Measurements from ENCODE around the gene TYW1.
"Not testable (repeated sequence)": the region's sequence is repeated elsewhere in the genome, so short reads cannot be mapped to it uniquely, and the experiment has no call there.

The TYW1 gene, protein sequence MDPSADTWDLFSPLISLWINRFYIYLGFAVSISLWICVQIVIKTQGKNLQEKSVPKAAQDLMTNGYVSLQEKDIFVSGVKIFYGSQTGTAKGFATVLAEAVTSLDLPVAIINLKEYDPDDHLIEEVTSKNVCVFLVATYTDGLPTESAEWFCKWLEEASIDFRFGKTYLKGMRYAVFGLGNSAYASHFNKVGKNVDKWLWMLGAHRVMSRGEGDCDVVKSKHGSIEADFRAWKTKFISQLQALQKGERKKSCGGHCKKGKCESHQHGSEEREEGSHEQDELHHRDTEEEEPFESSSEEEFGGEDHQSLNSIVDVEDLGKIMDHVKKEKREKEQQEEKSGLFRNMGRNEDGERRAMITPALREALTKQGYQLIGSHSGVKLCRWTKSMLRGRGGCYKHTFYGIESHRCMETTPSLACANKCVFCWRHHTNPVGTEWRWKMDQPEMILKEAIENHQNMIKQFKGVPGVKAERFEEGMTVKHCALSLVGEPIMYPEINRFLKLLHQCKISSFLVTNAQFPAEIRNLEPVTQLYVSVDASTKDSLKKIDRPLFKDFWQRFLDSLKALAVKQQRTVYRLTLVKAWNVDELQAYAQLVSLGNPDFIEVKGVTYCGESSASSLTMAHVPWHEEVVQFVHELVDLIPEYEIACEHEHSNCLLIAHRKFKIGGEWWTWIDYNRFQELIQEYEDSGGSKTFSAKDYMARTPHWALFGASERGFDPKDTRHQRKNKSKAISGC

DNA sequence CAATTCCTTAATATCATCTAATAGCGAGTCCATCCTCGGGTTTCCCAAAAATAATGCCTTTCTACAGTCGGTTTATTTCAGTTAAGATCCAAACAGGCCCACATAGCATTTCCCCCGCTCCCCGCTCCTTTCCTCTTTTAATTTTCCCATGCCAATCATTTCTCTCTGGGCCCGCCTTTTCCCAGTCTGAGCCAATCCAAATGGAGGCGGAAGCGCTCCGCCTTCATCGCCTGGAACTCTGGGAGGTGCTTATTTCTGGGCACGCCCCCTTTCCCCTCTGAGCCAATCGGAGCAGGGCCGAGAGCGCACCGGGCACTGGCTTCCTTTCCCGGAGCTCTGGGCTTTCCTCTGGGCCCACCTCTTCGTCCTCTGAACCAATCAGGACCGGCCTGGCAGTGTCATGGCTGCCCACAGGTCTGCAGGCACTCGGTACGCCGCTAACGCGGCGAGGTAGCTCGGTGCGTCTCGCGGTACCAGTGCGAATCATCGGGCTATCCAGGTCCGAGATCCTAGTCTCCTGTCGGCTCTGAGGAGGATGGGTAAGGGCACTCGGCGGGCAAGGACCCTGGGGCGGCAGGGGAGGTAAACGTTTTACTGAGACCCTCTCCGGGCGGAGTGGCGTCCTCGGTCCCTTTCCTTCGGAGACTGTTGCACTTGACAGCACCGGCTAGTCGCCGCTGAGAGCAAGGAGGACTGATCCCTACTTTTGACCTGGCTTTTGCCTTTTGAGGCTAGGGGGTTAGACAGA, at the start of gene TYW1:
TSS of gene TYW1 (plus strand) at position 390 of the 748 bp plus-strand sequence. CDS start at position 536, 146 bp downstream.
- DNase-seq, result peak; percentile 98

DNA sequence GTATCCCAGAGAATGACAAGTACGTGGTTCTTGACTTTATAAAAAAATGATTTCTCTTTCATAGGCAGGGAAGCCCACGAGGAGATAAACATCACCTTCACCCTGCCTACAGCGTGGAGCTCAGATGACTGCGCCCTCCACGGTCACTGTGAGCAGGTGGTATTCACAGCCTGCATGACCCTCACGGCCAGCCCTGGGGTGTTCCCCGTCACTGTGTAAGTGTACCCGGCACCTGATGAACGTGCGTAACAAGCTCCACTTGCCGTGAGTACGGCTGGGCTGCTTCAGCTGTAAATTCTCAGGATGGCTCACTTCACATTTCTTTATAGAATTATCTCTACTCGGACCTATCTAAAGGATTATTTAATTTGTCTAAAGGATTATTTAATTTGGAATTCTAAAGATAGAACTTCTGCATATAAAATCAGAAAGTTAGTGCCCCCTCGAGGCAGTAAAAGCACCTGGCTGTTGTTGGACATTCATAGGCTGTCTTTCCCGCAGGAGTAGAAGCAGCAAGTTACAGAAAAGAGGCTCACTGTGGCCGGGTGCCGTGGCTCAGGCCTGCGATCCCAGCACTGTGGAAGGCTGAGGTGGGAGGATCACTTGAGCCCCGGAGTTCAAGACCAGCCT, 48.0 kb upstream of the TYW1 start:
- DNase-seq, result no peak

DNA sequence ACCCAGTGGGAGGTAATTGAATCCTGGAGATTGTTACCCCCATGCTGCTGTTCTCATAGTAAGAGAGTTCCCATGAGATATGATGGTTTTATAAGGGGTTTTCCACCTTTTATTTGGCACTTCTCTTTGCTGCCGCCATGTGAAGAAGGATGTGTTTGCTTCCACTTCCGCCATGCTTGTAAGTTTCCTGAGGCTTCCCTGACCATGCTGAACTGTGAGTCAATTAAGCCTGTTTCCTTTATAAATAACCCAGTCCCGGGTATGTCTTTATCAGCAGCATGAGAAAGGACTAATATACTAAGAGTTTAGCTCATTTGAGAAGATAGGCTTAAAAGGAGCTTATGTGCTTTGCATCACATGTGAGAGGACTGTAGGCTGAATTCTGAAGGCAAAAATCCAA, 46.3 kb upstream of the TYW1 start:
- DNase-seq, result no peak

DNA sequence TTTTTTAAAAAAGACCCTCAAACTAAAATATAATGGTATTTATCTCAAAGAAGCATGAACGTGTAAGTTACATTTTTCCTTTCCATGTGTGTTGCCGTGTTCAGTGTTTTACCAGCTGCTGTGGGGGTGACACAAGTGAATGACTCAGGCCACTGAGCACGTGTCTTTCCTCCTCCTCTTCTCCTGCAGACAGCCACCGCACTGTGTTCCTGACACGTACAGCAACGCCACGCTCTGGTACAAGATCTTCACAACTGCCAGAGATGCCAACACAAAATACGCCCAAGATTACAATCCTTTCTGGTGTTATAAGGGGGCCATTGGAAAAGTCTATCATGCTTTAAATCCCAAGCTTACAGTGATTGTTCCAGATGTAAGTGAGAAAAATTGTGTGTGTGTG, 45.9 kb upstream of the TYW1 start:
- DNase-seq, result no peak

DNA sequence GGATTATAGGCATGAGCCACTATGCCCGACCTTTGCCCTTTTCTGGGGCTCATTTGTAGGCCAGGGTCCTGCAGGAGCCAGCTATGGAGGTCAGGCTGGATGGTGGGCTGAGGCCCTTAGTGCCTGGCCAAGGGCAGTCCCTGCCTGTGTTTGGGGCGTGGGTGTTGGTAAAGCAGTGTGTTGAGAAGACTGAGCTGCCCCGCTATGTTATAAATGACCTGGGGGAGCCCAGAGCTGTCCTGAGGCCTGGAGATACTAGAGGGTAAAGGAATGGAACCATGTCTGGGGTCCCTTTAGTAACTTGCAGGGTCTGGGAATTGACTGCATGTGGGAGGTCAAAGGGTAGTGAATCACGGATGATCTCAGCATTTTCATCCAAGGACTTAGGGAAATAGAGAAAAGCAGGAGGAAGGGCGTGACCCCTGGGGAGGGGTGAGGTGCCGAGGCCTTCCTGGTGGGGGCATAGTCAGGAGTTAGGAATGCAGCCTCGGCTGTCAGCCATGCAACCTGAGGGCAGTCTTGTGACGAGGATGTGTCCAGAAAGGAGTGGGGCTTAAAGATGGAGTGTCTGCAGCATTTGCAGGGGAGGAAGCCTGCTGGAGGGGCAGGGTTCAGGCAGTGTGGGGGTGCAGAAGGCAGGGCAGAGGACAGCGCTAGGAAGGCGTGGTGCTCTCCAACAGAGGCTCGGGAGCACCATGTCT, 44.1 kb upstream of the TYW1 start:
- DNase-seq, result peak; percentile 54

DNA sequence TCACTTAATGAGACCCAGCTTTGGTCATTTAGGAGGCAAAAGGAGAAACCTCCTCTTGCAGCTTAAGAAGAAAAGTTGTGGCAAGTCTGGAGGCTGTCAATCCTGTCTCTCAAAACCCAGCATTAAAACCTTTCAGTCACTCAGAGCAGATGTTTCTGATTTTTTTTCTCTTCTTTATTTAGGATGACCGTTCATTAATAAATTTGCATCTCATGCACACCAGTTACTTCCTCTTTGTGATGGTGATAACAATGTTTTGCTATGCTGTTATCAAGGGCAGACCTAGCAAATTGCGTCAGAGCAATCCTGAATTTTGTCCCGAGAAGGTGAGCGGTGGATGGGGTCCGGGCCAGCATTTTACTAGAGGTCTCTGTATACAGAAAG, 43.6 kb upstream of the TYW1 start:
- no peak for DNase-seq

DNA sequence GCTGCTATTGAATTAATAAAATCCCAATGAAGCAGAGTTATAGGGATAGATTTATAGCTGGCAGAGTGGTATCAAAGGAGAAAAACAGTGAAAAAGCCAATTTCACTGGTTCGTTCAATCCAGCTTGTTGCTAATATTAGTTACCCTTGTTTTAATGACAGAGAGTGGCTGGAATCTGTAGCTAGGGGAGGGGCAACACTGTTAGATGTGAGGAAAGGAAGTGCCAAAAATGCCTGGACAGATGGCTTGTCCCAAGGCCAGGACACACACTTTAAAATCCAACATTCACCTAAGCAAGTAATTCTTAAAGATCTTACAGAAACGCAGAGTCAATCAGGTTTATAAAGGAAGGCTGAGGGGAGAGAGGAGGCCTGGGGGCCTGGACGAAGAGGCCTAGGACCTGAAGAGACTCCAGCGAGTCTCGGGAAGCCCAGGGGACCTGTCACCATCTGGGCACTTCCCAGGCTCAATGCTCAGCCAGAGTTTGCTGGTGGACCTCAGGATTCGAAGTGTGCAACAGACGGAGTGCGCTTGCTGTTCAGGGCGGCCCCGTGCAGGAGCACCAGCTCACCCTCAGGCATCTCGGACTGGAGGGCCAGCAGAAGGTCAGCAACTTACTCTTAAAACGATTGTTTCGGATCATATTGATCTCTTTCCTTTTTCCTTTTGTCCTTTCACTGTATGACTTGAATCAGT, 38.9 kb upstream of the TYW1 start:
- no peak for DNase-seq

DNA sequence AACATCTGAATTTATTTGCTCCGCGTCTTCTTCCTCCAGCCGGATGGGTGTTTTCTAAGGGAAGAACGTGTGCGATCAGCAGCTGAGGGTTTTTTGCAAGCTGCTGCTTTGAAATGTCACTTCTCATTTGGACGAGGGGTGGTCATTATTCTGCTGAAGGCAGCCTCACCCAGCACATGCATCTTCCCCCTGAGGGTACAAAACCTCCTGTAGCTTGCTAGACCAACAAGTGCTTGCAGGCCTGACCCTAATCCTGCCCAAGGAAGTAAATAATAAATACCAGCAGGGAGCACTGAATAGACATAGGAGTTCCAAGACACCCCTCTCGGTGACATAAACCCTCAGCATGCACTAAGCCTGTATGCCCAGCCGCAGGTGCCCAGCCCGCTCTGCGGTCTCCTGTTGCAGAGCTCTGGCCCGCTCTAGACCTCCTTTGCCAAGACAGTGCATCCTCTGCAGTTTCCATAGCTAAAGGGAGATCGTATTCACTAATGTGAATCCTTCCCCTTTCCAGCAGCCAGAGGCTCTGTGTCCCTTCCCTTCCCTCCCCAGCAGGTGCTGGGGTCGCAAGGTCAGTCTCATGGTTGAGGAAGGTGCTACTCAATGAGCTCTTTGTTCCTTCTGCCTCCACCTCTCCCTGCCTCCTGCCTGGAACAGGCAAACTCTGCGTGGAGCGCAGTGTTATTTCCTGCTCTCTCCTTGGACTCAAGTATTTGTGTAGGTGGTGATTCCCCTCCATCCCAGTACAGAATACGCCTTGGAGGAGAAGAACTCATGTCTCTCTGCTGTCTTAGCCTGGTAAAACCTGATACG, 37.9 kb upstream of the TYW1 start:
- no peak for DNase-seq

DNA sequence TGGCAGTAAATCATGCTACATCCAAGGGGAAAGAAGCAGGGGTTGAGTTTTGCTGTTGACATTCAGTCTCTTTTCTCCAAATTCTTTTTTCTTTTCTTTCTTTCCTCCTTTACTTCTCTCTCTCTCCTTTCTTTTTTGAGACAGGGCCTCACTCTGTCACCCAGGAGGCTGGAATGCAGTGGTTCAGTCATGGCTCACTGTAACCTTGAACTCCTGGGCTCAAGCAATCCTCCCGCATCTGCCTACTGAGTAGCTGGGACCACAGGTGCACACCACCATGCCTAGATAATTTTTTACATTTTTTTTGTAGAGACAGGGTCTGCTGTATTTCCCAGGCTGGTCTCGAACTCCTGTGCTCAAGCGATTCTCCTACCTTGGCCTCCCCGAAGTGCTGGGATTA, 36.4 kb upstream of the TYW1 start:
- DNase-seq, result no peak

DNA sequence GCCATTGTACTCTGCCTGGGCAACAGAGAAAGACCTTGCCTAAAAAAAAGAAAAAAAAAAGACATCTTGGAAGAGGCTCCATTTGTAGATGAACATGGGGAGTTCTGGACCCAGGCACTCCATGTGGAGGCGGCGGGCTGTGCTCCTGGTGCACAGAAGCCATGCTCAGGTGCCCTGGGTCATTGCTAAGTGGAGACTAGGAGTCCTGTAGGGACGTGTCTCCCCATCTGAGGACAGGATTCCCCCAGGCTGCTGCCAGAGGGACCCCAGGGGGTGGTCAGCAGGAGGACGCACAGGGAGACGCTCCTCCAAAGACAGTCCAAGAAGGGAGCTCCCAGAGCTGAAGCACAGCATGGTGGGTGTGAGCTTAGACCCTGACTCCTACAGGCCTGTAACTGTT, 35.5 kb upstream of the TYW1 start:
- no peak for DNase-seq

DNA sequence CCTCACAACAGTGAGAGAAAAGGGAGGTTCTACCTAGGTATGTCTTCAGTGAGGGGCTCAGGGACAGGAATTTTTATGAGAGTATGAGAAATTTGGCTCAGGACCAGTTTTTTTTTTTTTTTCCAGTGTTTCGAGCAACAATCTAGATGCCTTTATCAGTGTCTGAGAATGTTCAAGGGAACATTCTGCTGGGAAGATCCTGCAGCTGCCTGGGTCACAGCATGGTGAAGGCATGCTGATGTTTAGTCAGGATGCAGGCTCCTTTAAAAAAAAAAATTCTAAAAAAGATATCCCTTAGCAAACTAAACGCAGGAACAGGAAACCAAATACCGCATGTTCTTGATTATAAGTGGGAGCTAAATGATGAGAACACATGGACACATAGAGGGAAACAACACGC, 32.2 kb upstream of the TYW1 start:
- DNase-seq, result peak; percentile 51

DNA sequence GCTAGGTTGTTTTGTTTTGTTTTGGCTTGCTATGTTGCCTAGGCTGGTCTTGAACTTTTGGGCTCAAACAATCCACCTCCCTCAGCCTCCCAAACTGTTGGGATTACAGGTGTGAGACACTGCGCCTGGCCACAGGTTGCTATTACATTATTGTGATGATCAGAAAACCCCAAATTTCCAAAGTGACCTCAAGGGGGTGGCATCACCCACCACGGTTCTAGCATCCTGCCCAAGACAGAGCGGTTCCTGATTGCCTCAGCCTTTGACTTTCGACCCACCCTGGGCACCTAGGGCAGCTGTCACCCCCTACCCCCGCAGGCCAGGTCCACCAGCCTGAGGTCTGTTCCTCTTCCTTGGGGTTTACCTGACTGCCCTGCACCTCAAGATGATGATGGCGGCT, 29.6 kb upstream of the TYW1 start:
- no peak for DNase-seq

DNA sequence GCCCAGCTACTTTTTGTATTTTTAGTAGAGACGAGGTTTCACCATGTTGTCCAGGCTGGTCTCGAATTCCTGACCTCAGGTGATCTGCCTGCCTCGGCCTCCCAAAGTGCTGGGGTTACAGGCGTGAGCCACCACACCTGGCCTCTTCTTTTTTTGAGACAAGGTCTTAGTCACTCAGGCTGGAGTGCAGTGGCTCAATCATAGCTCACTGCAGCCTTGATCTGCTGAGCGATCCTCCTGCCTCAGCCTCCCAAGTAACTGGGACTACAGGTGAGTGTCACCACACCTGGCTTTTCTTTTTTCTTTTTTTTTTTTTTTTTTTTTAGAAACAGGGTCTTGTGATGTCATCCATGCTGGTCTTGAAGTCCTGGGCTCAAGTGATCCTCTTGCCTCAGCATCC, 27.6 kb upstream of the TYW1 start:
- DNase-seq, result not testable (repeated sequence)

DNA sequence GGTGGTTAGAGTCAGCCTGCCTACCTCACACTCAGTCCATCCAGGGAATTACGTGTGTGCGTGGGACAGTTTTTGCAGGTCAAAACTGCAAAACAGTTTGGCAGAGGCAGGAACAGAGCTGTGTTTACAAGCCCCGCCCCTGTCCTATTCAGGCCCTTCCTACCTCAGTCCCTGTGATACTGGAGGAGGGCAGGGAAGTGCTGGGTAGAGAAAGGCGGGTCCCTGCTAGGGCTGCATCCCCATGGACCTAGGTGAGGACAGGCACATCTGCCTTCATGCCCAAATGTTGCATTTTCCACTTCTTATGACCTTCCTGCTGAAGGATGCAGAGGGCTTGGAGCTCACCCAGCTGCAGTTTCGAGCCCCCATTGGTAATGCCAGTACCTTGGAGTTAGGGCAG, 26.3 kb upstream of the TYW1 start:
- DNase-seq, result no peak

DNA sequence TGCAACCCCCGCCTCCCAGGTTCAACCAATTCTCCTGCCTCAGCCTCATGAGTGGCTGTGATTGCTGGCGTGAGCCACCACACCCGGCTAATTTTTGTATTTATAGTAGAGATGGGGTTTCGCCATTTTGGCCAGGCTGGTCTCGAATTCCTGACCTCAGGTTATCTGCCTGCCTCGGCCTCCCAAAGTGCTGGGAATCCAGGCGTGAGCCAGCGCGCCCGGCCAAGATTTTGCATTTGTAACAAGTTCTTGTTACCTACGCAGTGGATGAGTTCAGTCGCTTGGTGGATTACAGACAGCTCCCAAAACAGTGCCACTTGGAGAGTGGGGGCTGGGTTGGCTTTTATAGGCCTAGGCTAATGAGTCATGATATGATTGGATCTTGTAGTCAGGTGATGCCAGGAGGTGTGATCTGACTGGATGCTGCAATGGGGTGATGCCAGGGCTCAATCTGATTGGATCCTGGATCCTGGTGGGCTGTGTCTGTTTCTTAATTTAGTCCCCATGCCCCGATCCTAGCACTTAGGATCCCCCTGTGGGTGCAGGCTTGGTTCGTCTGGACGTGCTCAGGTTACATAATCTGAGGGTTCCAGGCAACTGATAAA, 21.5 kb upstream of the TYW1 start:
- DNase-seq, result peak; percentile 28

DNA sequence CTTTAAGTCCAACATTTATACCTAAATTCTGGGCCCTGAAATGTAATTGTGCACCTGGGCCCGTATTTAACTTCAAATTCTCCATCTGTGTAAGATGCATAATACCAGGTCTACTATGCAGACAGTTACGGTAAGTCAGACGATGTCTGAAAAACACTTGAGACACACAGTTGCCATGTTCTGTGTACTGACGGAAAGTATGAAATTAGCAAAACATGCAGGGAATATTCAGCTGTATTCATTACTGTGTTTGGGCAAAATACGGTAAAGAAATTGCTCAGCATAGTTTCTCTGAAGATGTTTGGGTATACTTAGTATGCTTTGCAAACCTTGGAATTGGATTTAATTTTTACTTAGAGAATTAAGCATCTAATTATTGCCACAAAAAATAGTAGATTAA, 18.3 kb upstream of the TYW1 start:
- DNase-seq, result not testable (repeated sequence)

DNA sequence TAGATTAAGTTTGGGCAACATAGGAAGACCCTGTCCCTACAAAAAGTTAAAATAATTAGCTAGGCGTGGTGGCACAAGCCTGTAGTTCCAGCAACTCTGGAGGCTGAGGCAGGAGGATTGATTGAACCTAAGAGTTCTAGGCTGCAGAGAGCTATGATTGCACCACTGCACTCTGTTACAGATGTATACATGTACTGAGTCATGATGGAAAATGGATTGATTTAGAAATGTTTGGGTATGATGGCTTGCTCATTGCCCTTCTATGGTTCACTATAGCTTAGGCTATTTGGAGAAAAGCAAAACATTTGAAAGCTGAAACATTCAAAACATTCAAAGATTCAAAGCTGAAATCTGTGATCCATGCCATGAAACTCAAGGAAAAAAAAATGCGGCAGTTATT, 17.6 kb upstream of the TYW1 start:
- not testable (repeated sequence) for DNase-seq

DNA sequence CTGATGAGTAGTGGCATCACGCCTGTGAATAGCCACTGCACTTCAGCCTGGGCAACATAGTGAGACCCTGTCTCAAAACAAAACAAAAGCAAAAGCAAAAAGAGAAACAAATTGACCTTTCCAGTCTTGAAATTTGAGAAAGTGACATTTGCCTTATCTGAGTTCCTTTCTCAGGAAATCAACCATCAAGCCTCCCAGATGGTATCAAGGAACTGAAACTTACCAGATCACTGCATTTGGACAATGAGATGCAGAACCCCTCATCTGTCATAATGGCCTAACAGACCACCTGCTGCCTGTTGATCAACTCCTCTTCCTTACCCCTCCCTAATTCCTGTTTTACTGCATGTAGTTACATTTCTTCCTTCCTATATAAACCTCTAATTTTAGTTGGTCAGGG, 16.3 kb upstream of the TYW1 start:
- not testable (repeated sequence) for DNase-seq

DNA sequence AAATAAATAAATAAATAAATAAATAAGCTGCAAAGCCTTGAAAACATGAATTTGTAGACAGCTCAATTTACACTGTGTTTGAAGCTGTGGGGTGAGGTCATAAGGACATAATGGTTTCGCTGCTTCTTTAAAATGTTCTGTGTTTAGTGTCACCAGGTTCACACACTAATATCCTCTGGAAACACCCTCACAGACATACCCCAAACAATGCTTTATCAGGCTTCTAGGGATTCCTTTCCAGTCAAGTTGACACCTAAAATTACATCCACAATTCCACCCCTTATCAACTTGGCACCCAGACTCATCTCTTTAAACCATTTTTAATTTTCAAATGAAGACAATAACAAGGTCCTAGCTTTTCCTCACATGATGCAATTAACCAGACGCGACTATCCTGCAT, 7.1 kb upstream of the TYW1 start:
- not testable (repeated sequence) for DNase-seq

DNA sequence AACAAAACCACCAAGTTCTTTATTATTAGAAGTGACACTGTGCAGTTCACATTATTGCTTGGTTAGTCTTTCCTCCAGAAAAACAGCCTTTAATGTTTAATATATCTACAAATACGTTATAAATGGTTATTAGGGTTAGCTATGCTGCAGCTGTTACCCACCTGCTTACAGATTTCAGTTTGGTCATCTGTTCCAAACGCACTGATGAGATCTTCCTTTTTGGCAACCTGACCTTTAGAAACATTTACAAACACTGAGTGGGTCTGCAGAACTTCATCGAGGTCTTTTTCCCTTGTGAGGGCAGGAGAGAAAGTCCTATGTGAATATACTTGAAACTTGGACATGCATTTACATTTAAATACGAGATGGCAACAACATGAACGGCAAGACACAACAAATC, 2.6 kb upstream of the TYW1 start:
- DNase-seq, result not testable (repeated sequence)

DNA sequence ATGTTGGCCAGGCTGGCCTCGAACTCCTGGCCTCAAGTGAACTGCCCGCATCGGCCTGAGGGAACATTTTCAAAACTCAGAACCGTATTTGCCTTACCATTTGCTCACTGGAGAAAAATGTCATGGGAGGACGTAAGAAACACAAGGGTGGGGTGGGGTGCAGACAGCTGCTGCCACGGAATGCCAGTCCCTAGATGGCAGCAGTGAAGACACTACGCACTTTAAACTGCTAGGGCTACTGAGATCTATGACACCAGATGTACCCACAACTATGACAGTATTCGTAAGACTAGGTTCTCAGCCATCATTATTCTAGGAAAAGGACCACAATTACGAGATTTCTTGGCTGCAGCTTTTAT, 2.0 kb upstream of the TYW1 start:
- peak; percentile 83 for DNase-seq

Data from fibroblast of skin of right quadriceps (primary cell).